Subcutaneous adipose tissue (tissue), 4 donors: ENCODE results near the gene GPSM1. TPM values are rescaled to one million over a fixed set of nuclear protein-coding genes. Genes with fewer than 3 reads are reported as not detected.

ENCODE experiments used
- total RNA-seq, 4 donors: library from RNA; depleted of rRNA; stranded (reverse); fragments of >200 nt; gene quantifications; one replicate each; pipeline ENCODE4 v1.1.0, GENCODE V29; 2016
- TF ChIP-seq, protein P1 (sequence below): fragments of 450-650 bp; IDR thresholded peaks from one replicate; pipeline ENCODE4 v1.5.1; 2016; ENCODE audit warnings: low read depth, mild to moderate bottlenecking, control low read depth, antibody characterized with exemption, moderate library complexity

Gene GPSM1
- total RNA-seq, 4 donors from 2014 or later: 2.1 to 5.8 (median 4.1) TPM

- TF ChIP-seq, protein P1, sequence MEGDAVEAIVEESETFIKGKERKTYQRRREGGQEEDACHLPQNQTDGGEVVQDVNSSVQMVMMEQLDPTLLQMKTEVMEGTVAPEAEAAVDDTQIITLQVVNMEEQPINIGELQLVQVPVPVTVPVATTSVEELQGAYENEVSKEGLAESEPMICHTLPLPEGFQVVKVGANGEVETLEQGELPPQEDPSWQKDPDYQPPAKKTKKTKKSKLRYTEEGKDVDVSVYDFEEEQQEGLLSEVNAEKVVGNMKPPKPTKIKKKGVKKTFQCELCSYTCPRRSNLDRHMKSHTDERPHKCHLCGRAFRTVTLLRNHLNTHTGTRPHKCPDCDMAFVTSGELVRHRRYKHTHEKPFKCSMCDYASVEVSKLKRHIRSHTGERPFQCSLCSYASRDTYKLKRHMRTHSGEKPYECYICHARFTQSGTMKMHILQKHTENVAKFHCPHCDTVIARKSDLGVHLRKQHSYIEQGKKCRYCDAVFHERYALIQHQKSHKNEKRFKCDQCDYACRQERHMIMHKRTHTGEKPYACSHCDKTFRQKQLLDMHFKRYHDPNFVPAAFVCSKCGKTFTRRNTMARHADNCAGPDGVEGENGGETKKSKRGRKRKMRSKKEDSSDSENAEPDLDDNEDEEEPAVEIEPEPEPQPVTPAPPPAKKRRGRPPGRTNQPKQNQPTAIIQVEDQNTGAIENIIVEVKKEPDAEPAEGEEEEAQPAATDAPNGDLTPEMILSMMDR: no peak
Measured at GRCh38 chr9:136377341-136378169, 50.2 kb downstream of the GPSM1 start.

GRCh38 chr9:136378170-136379002, 51.0 kb downstream of the GPSM1 start:
- TF ChIP-seq, protein P1: no peak

DNA sequence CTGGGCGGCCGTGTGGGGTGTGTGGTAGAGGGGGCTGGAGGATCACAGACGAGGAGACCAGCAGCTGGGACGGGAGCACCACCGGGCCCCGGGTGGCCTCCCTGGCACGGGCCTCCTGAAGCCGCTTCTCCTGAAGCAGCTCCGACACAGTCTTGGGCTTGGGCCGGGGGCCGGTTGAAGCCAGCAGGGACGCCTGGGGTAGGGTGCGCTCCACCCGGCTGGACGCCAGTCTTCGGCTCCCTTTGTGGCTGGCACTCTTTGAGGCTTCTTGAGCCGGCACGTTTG, 51.6 kb downstream of the GPSM1 start:
- TF ChIP-seq, protein P1: no peak

- TF ChIP-seq, protein P1: no peak
Measured at GRCh38 chr9:136379401-136379800, 52.1 kb downstream of the GPSM1 start.

- TF ChIP-seq, protein P1: no peak
Measured at GRCh38 chr9:136379891-136380290, 52.6 kb downstream of the GPSM1 start.

DNA sequence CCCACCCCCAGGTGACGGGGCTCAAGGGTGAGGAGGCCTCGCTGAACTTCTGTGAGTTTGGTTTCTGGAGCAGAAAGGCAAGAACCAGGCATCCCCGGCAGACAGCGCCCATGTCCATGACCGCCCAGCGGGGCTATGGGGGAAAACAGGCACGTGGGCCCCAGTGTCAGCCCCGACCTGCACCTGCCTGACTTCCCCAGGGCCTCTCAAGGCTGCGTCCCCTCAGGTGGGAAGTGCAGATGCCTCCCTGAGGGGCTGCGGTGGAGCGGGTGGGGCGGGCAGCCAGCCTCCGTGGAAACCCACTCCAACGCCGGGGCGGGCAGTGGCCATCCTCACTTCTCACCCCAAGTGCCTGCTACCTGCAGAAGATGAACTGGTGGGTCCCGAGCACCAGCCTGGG, 53.0 kb downstream of the GPSM1 start:
- TF ChIP-seq, protein P1: no peak

GRCh38 chr9:136381311-136381710, 54.0 kb downstream of the GPSM1 start:
- TF ChIP-seq, protein P1: no peak
